Neuron (in vitro differentiated cells): Measurements from ENCODE around the gene JAZF1.

ENCODE experiments used
- H2AFZ ChIP-seq: one replicate; pipeline ENCODE4 v1.6.1; 2013; ENCODE audit warnings: low read depth, mild to moderate bottlenecking, inconsistent platforms, low read length, moderate library complexity
- H3K27me3 ChIP-seq: one replicate; pipeline ENCODE4 v1.6.1; 2013; ENCODE audit warnings: low read length; ENCODE audit not compliant: insufficient read depth
- H3K36me3 ChIP-seq: one replicate; pipeline ENCODE4 v1.6.1; 2013; ENCODE audit warnings: low read length; ENCODE audit not compliant: insufficient read depth
- H3K4me1 ChIP-seq: one replicate; pipeline ENCODE4 v1.6.1; 2013; ENCODE audit warnings: low read length; ENCODE audit not compliant: insufficient read depth
- H3K4me3 ChIP-seq: 2 replicates; pipeline ENCODE4 v1.5.1; 2013; ENCODE audit warnings: mild to moderate bottlenecking, low read length, moderate library complexity
- H3K9me3 ChIP-seq: one replicate; pipeline ENCODE4 v1.6.1; 2013; ENCODE audit warnings: low read length

Gene JAZF1

DNA sequence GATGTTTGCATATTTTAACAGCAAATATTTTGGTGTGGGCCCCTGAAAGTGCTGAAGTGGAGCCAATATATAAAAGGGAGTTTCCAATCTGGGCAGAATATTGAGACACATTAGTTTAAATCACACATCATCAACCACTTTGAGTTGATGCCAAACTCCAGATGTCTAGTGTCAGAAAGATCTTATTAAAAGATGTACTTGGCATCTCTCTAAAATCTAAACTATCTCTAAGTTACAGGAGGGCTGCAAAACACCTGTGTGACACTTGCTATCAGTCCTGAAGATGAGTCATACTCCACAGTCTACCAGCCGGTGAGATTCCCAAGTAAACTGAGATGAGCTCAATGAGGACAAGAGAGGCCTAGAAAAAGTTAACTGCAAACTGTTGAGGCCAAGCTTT, 11.4 kb downstream of the JAZF1 start:
- Histone ChIP-seq H3K36me3 (no peaks in the 10 kb centered on the region), H3K4me1 (peaks cover 13% of the 10 kb centered on the region), H2AFZ (no peak overlapping the region), H3K4me3 (no peak overlapping the region), H3K9me3 (no peaks in the 10 kb centered on the region), H3K27me3 (no peaks in the 10 kb centered on the region)

DNA sequence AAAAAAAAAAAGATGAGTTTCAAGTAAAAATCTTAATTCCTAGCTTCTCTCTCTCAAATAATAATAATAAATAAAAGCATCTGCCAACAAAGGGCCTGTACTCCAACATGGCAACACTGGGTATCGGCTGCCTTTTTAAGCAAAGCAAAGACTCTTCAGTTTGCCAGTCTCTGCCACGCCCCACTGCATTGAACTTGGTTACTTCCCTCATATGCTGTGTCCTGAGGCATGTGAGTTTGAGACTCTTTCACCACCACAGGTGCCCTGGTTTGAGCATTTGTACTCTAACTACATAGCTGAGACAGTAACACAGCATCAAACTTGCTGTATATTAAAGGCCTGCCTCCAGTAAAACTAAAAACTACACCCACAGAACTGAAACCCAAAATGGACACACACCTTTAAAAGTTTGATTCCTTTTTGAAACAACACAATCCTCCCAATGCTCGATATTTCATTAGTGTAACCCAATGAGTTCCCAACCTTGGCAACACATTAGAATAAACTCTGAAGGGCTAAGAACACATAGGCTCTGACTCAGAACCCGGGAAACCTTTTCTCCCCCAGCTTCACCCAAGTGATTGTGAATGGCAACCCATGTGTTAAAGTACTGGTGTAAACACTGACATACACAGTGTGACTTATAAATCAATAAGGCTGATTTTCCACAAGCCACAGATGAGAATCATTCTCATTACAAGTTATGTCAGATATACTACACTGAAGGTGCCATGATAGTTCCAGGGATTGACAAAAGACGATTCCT, 12.0 kb downstream of the JAZF1 start:
- Histone ChIP-seq H3K27me3 (no peaks in the 10 kb centered on the region), H2AFZ (no peak overlapping the region), H3K4me3 (no peak overlapping the region), H3K9me3 (no peaks in the 10 kb centered on the region), H3K4me1 (peaks cover 11% of the 10 kb centered on the region), H3K36me3 (no peaks in the 10 kb centered on the region)

DNA sequence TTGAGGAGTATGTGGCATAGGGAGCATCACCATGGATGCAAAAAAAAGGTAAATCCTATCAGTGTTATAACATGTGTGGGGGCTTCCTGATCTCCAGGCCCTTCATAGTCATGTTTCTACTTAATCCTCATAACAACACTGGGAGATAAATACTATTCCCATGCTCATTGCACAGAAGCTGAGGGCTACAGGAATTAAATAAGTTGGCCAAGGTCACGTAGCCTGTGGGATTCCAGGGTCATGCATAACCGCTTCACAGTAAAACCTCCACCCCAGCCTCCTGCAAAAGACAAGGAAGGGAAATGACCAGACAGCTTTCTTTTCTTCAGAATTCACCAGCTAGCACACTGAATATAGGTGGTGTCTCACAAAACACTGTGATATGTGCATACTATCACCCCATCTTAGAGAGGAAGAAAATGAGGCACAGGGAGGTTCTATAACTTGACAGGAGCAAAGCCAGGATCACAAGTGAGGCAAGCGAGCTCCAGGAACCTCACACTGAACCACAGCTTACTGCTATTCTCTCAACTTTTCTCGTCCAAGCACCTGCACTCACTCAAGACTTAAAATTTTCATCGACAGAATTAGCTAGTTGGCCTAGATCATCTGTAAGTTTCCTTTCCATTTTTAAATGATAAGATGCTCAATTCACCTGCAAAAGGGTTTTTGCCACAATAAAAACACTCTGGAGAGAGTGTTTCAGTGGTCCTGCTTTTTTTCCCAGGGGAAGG, 13.4 kb downstream of the JAZF1 start:
- Histone ChIP-seq H3K36me3 (no peaks in the 10 kb centered on the region), H3K9me3 (no peaks in the 10 kb centered on the region), H3K4me1 (no peaks in the 10 kb centered on the region), H3K27me3 (no peaks in the 10 kb centered on the region), H2AFZ (no peak overlapping the region), H3K4me3 (no peak overlapping the region)

DNA sequence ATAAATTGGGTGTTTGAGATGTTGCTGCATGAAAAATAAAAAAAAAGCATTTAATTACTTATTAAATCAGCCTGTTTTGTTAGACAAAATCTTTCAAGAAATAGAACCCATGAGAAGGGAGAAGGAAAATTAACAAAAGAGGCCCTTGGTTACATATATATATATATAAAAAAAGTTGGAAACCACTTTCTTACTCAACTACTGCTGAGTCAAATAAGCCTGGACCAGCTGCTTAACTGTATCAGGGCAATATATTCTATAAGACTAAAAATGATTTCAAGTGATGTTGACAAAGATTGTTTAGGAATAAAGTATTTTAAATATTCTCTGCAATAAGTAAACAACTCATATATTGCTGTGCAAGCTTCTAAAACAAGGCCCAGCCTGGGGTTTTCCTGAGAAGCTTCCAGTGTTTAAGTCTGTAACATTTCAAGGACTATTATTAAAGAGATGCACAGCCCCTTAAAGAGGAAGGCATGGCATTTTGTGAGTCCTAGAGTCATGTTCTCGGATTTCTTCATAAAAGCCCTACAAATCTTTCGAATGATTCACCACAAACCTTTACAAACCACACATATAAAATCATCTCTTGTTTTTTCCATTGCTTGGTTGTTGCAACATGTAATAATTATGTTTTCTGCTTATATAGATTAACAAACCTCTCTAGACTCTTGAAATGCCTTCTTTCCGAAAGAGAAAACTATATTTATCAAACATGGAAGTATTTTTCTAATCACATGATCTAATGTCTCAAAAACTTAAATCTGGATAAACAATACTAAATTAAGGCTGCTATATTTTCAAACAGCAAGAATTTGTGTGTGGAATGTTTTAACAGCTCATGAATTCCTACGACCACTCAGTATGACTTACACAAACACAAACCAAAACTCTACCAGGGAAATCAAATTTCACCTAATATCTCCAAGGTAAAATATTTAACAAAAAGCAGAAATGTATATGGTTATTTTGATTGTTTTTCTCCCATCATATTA, 14.3 kb downstream of the JAZF1 start:
- H3K36me3 ChIP-seq = no peaks in the 10 kb centered on the region
- H3K27me3 ChIP-seq = no peaks in the 10 kb centered on the region
- no peaks in the 10 kb centered on the region for H3K9me3 ChIP-seq
- H2AFZ ChIP-seq = no peak overlapping the region
- H3K4me3 ChIP-seq = no peak overlapping the region
- H3K4me1 ChIP-seq = no peaks in the 10 kb centered on the region

DNA sequence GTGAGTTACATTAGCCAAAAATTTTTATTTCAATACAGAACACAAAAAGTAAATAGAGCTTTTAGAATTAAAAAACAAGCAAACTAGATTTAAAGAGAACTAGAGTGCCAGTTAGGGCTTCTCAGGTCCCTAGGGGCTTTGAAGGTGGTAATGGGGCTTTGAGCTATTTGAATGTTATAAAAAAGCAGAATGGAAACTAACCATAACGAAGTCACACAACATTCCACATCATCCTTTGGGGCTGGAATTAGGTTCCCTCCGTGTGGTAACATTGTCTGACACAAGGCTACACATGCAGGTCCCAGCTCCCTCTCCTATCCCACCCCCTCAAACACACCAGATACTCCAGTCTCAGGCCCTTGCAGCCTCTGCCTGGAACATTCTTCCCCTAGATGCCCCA, 15.3 kb downstream of the JAZF1 start:
- no peak overlapping the region for H3K4me3 ChIP-seq
- no peak overlapping the region for H2AFZ ChIP-seq
- no peaks in the 10 kb centered on the region for H3K36me3 ChIP-seq
- H3K9me3 ChIP-seq = no peaks in the 10 kb centered on the region
- H3K27me3 ChIP-seq = no peaks in the 10 kb centered on the region
- no peaks in the 10 kb centered on the region for H3K4me1 ChIP-seq

DNA sequence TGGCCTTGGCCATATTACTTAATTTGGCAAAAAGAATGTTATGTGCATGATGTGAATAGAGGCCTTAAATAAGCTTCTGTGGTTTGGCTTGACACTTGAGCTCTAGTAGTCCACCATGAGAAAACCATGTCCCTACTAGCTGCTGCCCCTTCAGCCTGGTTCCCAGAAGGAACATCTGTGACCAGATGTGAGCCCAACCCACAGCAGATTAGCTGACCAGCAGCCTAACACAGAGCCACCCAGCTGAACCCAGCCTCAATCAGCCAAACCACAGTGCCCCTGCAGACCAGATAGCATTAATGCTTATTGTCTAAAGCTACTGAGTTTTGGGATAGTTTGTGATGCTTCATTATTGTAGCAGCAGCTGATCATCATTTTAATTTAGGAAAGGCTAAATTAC, 16.6 kb downstream of the JAZF1 start:
- Histone ChIP-seq H3K27me3 (no peaks in the 10 kb centered on the region), H3K4me3 (no peak overlapping the region), H2AFZ (no peak overlapping the region), H3K4me1 (no peaks in the 10 kb centered on the region), H3K36me3 (no peaks in the 10 kb centered on the region), H3K9me3 (no peaks in the 10 kb centered on the region)

DNA sequence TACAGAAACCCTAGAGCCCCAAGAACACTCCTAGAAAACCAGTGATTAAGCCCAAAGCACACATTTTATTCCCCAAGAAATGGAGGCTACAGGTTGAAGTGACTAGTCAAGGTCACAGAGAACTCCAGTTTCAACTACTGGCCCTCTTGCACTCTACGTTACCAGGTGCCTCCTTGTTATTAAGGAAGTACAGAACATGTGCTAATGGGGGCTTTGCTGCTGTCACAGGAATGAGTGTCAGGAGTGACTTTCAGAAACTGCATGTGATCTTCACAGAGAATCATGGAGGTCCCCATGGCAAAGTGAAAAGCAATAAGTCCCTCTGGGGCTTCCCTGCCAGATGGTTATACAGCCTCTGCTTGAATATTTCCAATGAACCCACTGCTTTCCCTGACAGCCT, 19.3 kb downstream of the JAZF1 start:
- H3K36me3 ChIP-seq = no peaks in the 10 kb centered on the region
- H3K4me3 ChIP-seq = no peak overlapping the region
- no peak overlapping the region for H2AFZ ChIP-seq
- no peaks in the 10 kb centered on the region for H3K4me1 ChIP-seq
- H3K9me3 ChIP-seq = no peaks in the 10 kb centered on the region
- H3K27me3 ChIP-seq = no peaks in the 10 kb centered on the region

DNA sequence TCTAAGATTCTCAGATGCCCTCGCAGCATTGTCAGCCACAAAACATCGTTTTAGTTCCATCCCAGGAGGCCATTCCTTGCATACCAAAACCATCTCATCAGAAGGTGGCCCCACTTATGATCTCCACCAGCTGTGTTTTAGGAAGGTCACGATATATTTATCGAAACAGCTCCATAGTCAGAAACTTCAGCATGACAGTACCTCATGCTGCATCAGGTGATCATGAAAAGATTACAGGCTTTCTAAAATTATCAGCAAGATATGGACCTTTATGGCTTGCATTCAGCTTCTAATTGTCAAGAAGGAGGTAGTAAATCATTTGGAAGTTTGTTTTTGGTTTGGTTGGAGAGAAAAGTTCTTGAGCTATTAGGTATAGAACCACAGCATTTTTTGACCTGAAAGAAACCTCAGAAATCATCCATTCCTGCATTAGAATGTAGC, 20.0 kb downstream of the JAZF1 start:
- H2AFZ ChIP-seq = no peak overlapping the region
- no peak overlapping the region for H3K4me3 ChIP-seq
- H3K27me3 ChIP-seq = no peaks in the 10 kb centered on the region
- H3K9me3 ChIP-seq = no peaks in the 10 kb centered on the region
- no peaks in the 10 kb centered on the region for H3K36me3 ChIP-seq
- H3K4me1 ChIP-seq = no peaks in the 10 kb centered on the region

DNA sequence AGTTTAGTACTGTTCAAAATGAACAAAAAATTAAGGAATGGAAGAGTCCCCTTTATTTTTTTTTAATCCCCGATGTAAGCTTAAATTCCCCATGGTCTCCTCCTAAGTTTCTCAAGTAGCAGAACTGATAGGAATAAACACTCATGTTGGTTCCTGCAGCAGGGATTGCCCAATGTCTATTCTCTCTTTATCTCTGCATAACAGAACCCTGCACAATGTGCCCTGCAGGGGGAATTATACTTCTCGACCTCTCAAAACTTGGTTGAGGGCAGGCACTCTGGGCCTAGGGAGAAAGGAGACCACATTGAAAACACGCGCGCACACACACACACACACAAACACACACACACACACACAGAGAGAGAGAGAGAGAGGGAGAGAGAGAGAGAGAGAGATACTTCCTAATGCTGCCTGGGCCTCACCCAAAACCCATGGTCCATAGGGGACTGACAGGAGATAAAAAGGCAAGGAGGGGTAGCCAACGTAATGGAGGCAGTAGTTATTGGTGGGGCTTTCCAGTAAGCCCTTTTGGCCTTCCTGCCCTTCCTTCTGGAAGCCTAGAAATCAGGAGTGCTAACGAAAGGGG, 22.7 kb downstream of the JAZF1 start:
- Histone ChIP-seq H3K27me3 (no peaks in the 10 kb centered on the region), H3K36me3 (no peaks in the 10 kb centered on the region), H3K4me1 (no peaks in the 10 kb centered on the region), H2AFZ (no peak overlapping the region), H3K4me3 (no peak overlapping the region), H3K9me3 (no peaks in the 10 kb centered on the region)

DNA sequence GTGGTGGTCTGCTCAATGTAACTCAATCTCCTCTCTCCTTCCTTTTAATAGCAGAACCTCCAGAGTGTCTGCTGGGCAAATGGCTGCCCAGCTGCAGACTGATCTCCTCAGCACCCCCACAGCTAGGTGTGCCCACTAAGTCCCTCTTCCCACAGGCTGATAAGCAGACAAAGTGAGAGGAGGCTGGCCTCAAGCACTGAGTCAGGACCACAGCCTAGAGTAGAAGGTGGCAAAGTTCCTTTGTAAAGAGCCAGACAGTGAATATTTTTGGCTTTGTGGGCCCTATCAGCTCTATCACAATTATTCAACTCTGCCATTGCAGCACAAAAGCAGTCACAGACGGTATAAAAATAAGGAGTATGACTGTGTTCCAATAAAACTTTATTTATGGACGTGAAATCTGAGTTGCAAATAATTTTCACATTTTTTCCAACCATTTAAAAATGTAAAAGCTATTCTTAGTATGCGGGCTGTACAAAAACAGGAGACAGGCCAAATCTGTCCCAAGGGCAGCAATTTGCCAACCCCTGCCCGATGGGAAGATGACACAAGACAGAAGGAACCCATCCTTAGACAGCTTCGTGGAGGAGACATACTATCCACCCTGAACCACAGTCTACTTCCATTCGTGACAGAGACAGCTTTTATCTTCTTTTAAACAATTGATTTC, 23.4 kb downstream of the JAZF1 start:
- H3K27me3 ChIP-seq = no peaks in the 10 kb centered on the region
- no peaks in the 10 kb centered on the region for H3K9me3 ChIP-seq
- H3K4me1 ChIP-seq = no peaks in the 10 kb centered on the region
- no peak overlapping the region for H2AFZ ChIP-seq
- no peak overlapping the region for H3K4me3 ChIP-seq
- no peaks in the 10 kb centered on the region for H3K36me3 ChIP-seq

DNA sequence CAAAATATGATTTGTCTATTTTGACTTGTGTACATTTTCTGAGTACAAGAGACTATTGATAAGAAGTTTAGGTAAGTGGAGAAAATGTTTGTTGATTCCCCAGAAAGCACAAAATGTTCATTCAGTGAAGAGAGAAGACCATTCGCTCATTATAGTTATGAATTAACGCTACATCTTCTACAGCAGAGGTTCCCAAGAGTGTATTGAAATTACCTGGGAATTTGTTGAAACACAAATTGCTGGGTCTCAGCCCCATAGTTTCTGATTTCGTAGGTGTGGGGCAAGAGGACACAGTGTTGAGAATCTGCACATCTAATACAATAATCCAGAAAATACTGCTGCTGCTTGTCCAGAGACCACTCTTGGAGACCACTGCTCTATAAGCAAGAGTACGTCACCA, 24.2 kb downstream of the JAZF1 start:
- no peak overlapping the region for H3K4me3 ChIP-seq
- H3K9me3 ChIP-seq = no peaks in the 10 kb centered on the region
- H3K27me3 ChIP-seq = no peaks in the 10 kb centered on the region
- H3K4me1 ChIP-seq = no peaks in the 10 kb centered on the region
- H2AFZ ChIP-seq = no peak overlapping the region
- H3K36me3 ChIP-seq = no peaks in the 10 kb centered on the region

DNA sequence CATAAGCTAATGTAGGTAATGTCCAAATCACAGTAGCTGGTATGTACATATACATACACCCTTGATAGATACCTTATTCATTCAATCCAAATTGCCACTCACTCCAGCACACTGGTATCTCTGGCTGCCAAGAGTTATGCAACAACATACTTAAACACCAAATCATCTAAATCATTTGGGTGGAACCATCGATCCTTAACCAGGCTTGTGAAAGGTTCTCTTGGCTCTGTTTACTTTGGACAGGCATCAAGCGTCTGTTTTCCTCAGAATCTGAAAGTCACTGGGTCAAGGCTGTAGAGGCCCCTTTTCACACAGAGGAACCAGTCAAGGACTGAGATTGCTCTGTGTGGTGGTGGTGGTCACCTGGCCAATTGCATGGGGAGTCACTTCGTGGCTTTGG, 24.6 kb downstream of the JAZF1 start:
- no peaks in the 10 kb centered on the region for H3K4me1 ChIP-seq
- no peaks in the 10 kb centered on the region for H3K9me3 ChIP-seq
- no peaks in the 10 kb centered on the region for H3K27me3 ChIP-seq

More for the DNA sequence above, 24.6 kb downstream of the JAZF1 start:
- no peak overlapping the region for H2AFZ ChIP-seq
- H3K36me3 ChIP-seq = no peaks in the 10 kb centered on the region
- H3K4me3 ChIP-seq = no peak overlapping the region
